SK-N-MC (cell line): ENCODE measurements around the gene KCNA5.

Experiments
- EZH2 ChIP-seq: fragments of 200-600 bp; sonication (generic); IDR thresholded peaks from one replicate; pipeline ENCODE4 v1.6.1; 2017; ENCODE audit warnings: antibody characterized with exemption
- FOXP2 ChIP-seq: optimal IDR thresholded peaks from 2 replicates; pipeline ENCODE3; 2011; ENCODE audit warnings: mild to moderate bottlenecking, moderate library complexity; ENCODE audit not compliant: insufficient read depth; ENCODE audit errors: extremely low read length, control extremely low read depth
- POLR2AphosphoS5 ChIP-seq: IDR thresholded peaks from 2 replicates; pipeline ENCODE4 v1.6.1; 2012; ENCODE audit warnings: mild to moderate bottlenecking, low read depth, low read length, borderline replicate concordance

- TF ChIP-seq POLR2AphosphoS5: no peak
- no peak for TF ChIP-seq EZH2
- no peak for TF ChIP-seq FOXP2
Observed at GRCh38 chr12:5088586-5089264, 45.0 kb downstream of the KCNA5 start.
